GM21390 (cell line): ENCODE measurements around the gene MYH15.
A peak's percentile ranks its signal among the peaks of the same experiment; 100 is the strongest.

Experiments
- ATAC-seq: cut with Tn5 transposase; IDR thresholded peaks from one replicate; pipeline ENCODE4 v1.9.1; 2021; ENCODE audit not compliant: unreplicated experiment

The MYH15 gene

GRCh38 chr3:108416111-108416869 is 94.1 kb downstream of the MYH15 start:
- ATAC-seq, result no peak

- no peak for ATAC-seq
These were observed 94.7 kb downstream of the MYH15 start for GRCh38 chr3:108415661-108416060.

GRCh38 chr3:108414007-108414406 is 96.4 kb downstream of the MYH15 start:
- no peak for ATAC-seq

GRCh38 chr3:108412121-108412750 is 98.2 kb downstream of the MYH15 start:
- no peak for ATAC-seq

GRCh38 chr3:108410531-108410984 is 99.8 kb downstream of the MYH15 start:
- ATAC-seq, result no peak

- ATAC-seq, result no peak
These were observed 100.6 kb downstream of the MYH15 start for GRCh38 chr3:108409800-108410178.

- no peak for ATAC-seq
These were observed 101.3 kb downstream of the MYH15 start for GRCh38 chr3:108408883-108409799.

- ATAC-seq, result peak; percentile 44
These were observed 102.5 kb downstream of the MYH15 start for GRCh38 chr3:108407886-108408285.

GRCh38 chr3:108406661-108407206 is 103.7 kb downstream of the MYH15 start:
- peak; percentile 95 for ATAC-seq

- no peak for ATAC-seq
These were observed 104.2 kb downstream of the MYH15 start for GRCh38 chr3:108406063-108406660.

- no peak for ATAC-seq
These were observed 106.0 kb downstream of the MYH15 start for GRCh38 chr3:108404368-108404767.

GRCh38 chr3:108403686-108404345 is 106.6 kb downstream of the MYH15 start:
- no peak for ATAC-seq

- ATAC-seq, result no peak
These were observed 107.2 kb downstream of the MYH15 start for GRCh38 chr3:108403198-108403597.

GRCh38 chr3:108401836-108402235 is 108.6 kb downstream of the MYH15 start:
- no peak for ATAC-seq

GRCh38 chr3:108398510-108398909 is 111.9 kb downstream of the MYH15 start:
- ATAC-seq, result no peak

- no peak for ATAC-seq
These were observed 114.1 kb downstream of the MYH15 start for GRCh38 chr3:108396336-108396735.

- no peak for ATAC-seq
These were observed 115.8 kb downstream of the MYH15 start for GRCh38 chr3:108394563-108394962.

GRCh38 chr3:108394016-108394415 is 116.4 kb downstream of the MYH15 start:
- no peak for ATAC-seq

GRCh38 chr3:108393128-108393900 is 117.1 kb downstream of the MYH15 start:
- no peak for ATAC-seq
